Mesendoderm (in vitro differentiated cells): Measurements from ENCODE around the gene SAXO2.
"Not testable (repeated sequence)": the region's sequence is repeated elsewhere in the genome, so short reads cannot be mapped to it uniquely, and the experiment has no call there.

Experiments used
- DNase-seq: peaks from one replicate; pipeline ENCODE4 v3.0.0; 2013
- H2AK5ac ChIP-seq: 2 replicates; pipeline ENCODE4 v1.6.1; 2013; ENCODE audit warnings: low read length, inconsistent platforms
- H2BK120ac ChIP-seq: 2 replicates; pipeline ENCODE4 v1.6.1; 2013; ENCODE audit warnings: low read depth, mild to moderate bottlenecking, low read length, moderate library complexity, mixed read lengths
- H2BK15ac ChIP-seq: replicated peaks from 2 replicates; pipeline ENCODE4 v1.6.1; 2013; ENCODE audit warnings: low read depth, mild to moderate bottlenecking, moderate library complexity
- H2BK5ac ChIP-seq: 2 replicates; pipeline ENCODE4 v1.6.1; 2013; ENCODE audit warnings: low read length, inconsistent platforms
- H3K18ac ChIP-seq: 2 replicates; pipeline ENCODE4 v1.6.1; 2013; ENCODE audit warnings: mild to moderate bottlenecking, low read length, mixed read lengths
- H3K23ac ChIP-seq: one replicate; pipeline ENCODE4 v1.6.1; 2013; ENCODE audit warnings: low read length
- H3K27ac ChIP-seq: 2 replicates; pipeline ENCODE4 v1.5.1; 2013; ENCODE audit warnings: low read depth, mild to moderate bottlenecking, inconsistent platforms, low read length, moderate library complexity
- H3K27me3 ChIP-seq: 2 replicates; pipeline ENCODE4 v1.6.1; 2013; ENCODE audit warnings: low read length, control low read depth, mild to moderate bottlenecking, inconsistent platforms; ENCODE audit not compliant: insufficient read depth, poor library complexity
- H3K36me3 ChIP-seq: 2 replicates; pipeline ENCODE4 v1.6.1; 2013; ENCODE audit warnings: low read length, inconsistent platforms; ENCODE audit not compliant: control insufficient read depth, insufficient read depth
- H3K4ac ChIP-seq: one replicate; pipeline ENCODE4 v1.6.1; 2013; ENCODE audit warnings: low read depth, mild to moderate bottlenecking, low read length, moderate library complexity
- H3K4me1 ChIP-seq: 2 replicates; pipeline ENCODE4 v1.6.1; 2013; ENCODE audit warnings: low read depth, low read length, inconsistent platforms; ENCODE audit not compliant: control insufficient read depth
- H3K4me2 ChIP-seq: 2 replicates; pipeline ENCODE4 v1.6.1; 2013; ENCODE audit warnings: low read length
- H3K4me3 ChIP-seq: 2 replicates; pipeline ENCODE4 v1.5.1; 2013; ENCODE audit warnings: mild to moderate bottlenecking, low read length
- H3K56ac ChIP-seq: one replicate; pipeline ENCODE4 v1.6.1; 2013; ENCODE audit warnings: low read length
- H3K79me1 ChIP-seq: 2 replicates; pipeline ENCODE4 v1.6.1; 2013; ENCODE audit warnings: low read length, inconsistent platforms
- H3K79me2 ChIP-seq: 2 replicates; pipeline ENCODE4 v1.6.1; 2013; ENCODE audit warnings: mild to moderate bottlenecking, low read length; ENCODE audit not compliant: control insufficient read depth, insufficient read depth
- H3K9ac ChIP-seq: 2 replicates; pipeline ENCODE4 v1.6.1; 2013; ENCODE audit warnings: low read length, inconsistent platforms
- H4K5ac ChIP-seq: one replicate; pipeline ENCODE4 v1.6.1; 2013; ENCODE audit warnings: low read length
- H4K8ac ChIP-seq: one replicate; pipeline ENCODE4 v1.6.1; 2013; ENCODE audit warnings: low read depth, mild to moderate bottlenecking, control low read depth, low read length, moderate library complexity
- WGBS: extraction: QIAGEN DNeasy Blood & Tissue Kit; methylation state at CpG from one replicate; pipeline ENCODE4 v1.1.7; 2013; ENCODE audit warnings: low lambda C conversion rate, missing lambda C conversion rate; ENCODE audit not compliant: insufficient coverage; ENCODE audit errors: extremely low coverage; 5-methylcytosine and 5-hydroxymethylcytosine counted together

Gene SAXO2

GRCh38 chr15:82316247-82317090, 53.9 kb downstream of the SAXO2 start:
- not testable (repeated sequence) for H2BK15ac ChIP-seq, H3K4me3 ChIP-seq, H3K79me2 ChIP-seq, H3K79me1 ChIP-seq, H3K56ac ChIP-seq, H3K4me1 ChIP-seq, H2BK120ac ChIP-seq, H3K18ac ChIP-seq, H3K36me3 ChIP-seq, H4K5ac ChIP-seq, H3K27me3 ChIP-seq, DNase-seq, H3K23ac ChIP-seq, H3K9ac ChIP-seq, H3K4me2 ChIP-seq, H3K4ac ChIP-seq, H2AK5ac ChIP-seq, H3K27ac ChIP-seq, H2BK5ac ChIP-seq, H4K8ac ChIP-seq
- no CpG with 5 or more reads among the region's 23 CpGs for WGBS

- Histone ChIP-seq H3K4me2 (no peak overlapping the region), H2BK15ac (no peak overlapping the region), H2BK120ac (no peak overlapping the region), H3K56ac (no peak overlapping the region), H3K79me2 (no peaks in the 10 kb centered on the region), H2BK5ac (no peak overlapping the region), H3K27ac (no peak overlapping the region), H2AK5ac (no peak overlapping the region), H3K4me1 (no peaks in the 10 kb centered on the region), H3K36me3 (no peaks in the 10 kb centered on the region), H3K79me1 (no peaks in the 10 kb centered on the region), H4K8ac (no peak overlapping the region), H3K9ac (no peak overlapping the region), H3K4me3 (no peak overlapping the region), H4K5ac (no peak overlapping the region), H3K27me3 (no peaks in the 10 kb centered on the region), H3K4ac (no peak overlapping the region), H3K18ac (no peak overlapping the region), H3K23ac (no peak overlapping the region)
- no peak for DNase-seq
- no CpG with 5 or more reads among the region's 12 CpGs for WGBS
Observed at GRCh38 chr15:82317091-82317489, 54.5 kb downstream of the SAXO2 start.

GRCh38 chr15:82317516-82317915, 54.9 kb downstream of the SAXO2 start:
- not testable (repeated sequence) for H3K79me2 ChIP-seq, H4K8ac ChIP-seq, H3K23ac ChIP-seq, H3K4me1 ChIP-seq, H3K36me3 ChIP-seq, H3K4ac ChIP-seq, H3K79me1 ChIP-seq, H3K4me3 ChIP-seq, DNase-seq, H3K4me2 ChIP-seq, H4K5ac ChIP-seq, H2BK5ac ChIP-seq, H2BK120ac ChIP-seq, H2AK5ac ChIP-seq, H3K18ac ChIP-seq, H3K9ac ChIP-seq, H3K56ac ChIP-seq, H3K27me3 ChIP-seq, H2BK15ac ChIP-seq, H3K27ac ChIP-seq
- no CpG with 5 or more reads among the region's 7 CpGs for WGBS

- not testable (repeated sequence) for H4K5ac ChIP-seq, H3K4me3 ChIP-seq, H4K8ac ChIP-seq, H3K27ac ChIP-seq, H3K4me2 ChIP-seq, DNase-seq, H3K36me3 ChIP-seq, H2BK120ac ChIP-seq, H3K23ac ChIP-seq, H3K4me1 ChIP-seq, H3K4ac ChIP-seq, H2BK5ac ChIP-seq, H3K18ac ChIP-seq, H3K79me2 ChIP-seq, H2BK15ac ChIP-seq, H3K9ac ChIP-seq, H2AK5ac ChIP-seq, H3K56ac ChIP-seq, H3K27me3 ChIP-seq, H3K79me1 ChIP-seq
- WGBS = no CpG with 5 or more reads among the region's 8 CpGs
Observed at GRCh38 chr15:82318281-82318680, 55.7 kb downstream of the SAXO2 start.

GRCh38 chr15:82319522-82320278, 57.1 kb downstream of the SAXO2 start:
- not testable (repeated sequence) for H3K18ac ChIP-seq, H3K27me3 ChIP-seq, H3K56ac ChIP-seq, H3K4me3 ChIP-seq, H3K23ac ChIP-seq, H3K4ac ChIP-seq, H3K36me3 ChIP-seq, H3K79me2 ChIP-seq, H4K8ac ChIP-seq, H3K27ac ChIP-seq, H2BK15ac ChIP-seq, H3K4me1 ChIP-seq, H3K4me2 ChIP-seq, H2AK5ac ChIP-seq, H2BK120ac ChIP-seq, H4K5ac ChIP-seq, H2BK5ac ChIP-seq, DNase-seq, H3K79me1 ChIP-seq, H3K9ac ChIP-seq
- no CpG with 5 or more reads among the region's 19 CpGs for WGBS
